ENCODE data around the gene ZCCHC14. TPM values are rescaled to one million over a fixed set of nuclear protein-coding genes. Genes with fewer than 3 reads are reported as not detected.
A peak's percentile ranks its signal among the peaks of the same experiment; 100 is the strongest.

The ZCCHC14 gene
- total RNA-seq, 4 donors from 2014 or later: 8.3 to 19.6 (median 14.7) TPM

GRCh38 chr16:87436225-87437172 lies 56.3 kb downstream of the ZCCHC14 start:
- TF ChIP-seq POLR2A (IDR thresholded peaks at IDR 0.05) (no peak), CTCF (IDR thresholded peaks at IDR 0.05) (no peak)
- H3K36me3 ChIP-seq: peaks cover 0 to 23% (median 0%) of the 10 kb centered on the region in 3 donors
- peak overlapping the region in 3 of 4 donors; percentile 66 to 84 (median 78) for H3K27ac ChIP-seq
- peak overlapping the region in 2 of 4 donors; percentile 15 to 40 for H3K4me3 ChIP-seq
- no peaks in the 10 kb centered on the region for H3K27me3 ChIP-seq
- no peak for DNase-seq
- intact Hi-C loops (cut with DNase I): no loop called here
- WGBS, 2 donors: 64 to 73% methylated on average over 18 to 24 of the region's 29 CpGs
- peaks cover 3 to 46% (median 30%) of the 10 kb centered on the region in 3 donors for H3K4me1 ChIP-seq
- no peaks in the 10 kb centered on the region for H3K9me3 ChIP-seq

- Histone ChIP-seq H3K4me1 (peaks cover 3 to 55% (median 31%) of the 10 kb centered on the region in 3 donors), H3K4me3 (peak overlapping the region in 1 of 4 donors; percentile 40), H3K27ac (peak overlapping the region in 3 of 4 donors; percentile 66 to 84 (median 78)), H3K36me3 (peaks cover 0 to 29% (median 0%) of the 10 kb centered on the region in 3 donors), H3K27me3 (no peaks in the 10 kb centered on the region), H3K9me3 (no peaks in the 10 kb centered on the region)
- DNase-seq: no peak
- 61 to 63% methylated on average over 16 to 19 of the region's 23 CpGs for WGBS, 2 donors
- intact Hi-C loops (cut with DNase I): no loop called here
- TF ChIP-seq POLR2A (IDR thresholded peaks at IDR 0.05): no peak
- TF ChIP-seq CTCF (IDR thresholded peaks at IDR 0.05): no peak
These were observed 57.2 kb downstream of the ZCCHC14 start for GRCh38 chr16:87435372-87436224.

GRCh38 chr16:87434146-87434667 lies 58.6 kb downstream of the ZCCHC14 start:
- intact Hi-C loops (cut with DNase I): no loop called here
- 91 to 96% methylated on average over 16 to 18 of the region's 22 CpGs for WGBS, 2 donors

GRCh38 chr16:87432330-87432915 lies 60.4 kb downstream of the ZCCHC14 start:
- no peak overlapping the region for H3K4me3 ChIP-seq
- intact Hi-C loops (cut with DNase I): no loop called here
- WGBS, 2 donors: 92% methylated on average over 5 of the region's 15 CpGs; no CpG with 5 or more reads in 1 of the 2 donors
- peaks cover 0 to 52% (median 0%) of the 10 kb centered on the region in 3 donors for H3K36me3 ChIP-seq
- H3K27me3 ChIP-seq: no peaks in the 10 kb centered on the region
- peaks cover 3 to 66% (median 31%) of the 10 kb centered on the region in 3 donors for H3K4me1 ChIP-seq
- DNase-seq: no peak
- TF ChIP-seq POLR2A (IDR thresholded peaks at IDR 0.05): no peak
- no peak for TF ChIP-seq CTCF (IDR thresholded peaks at IDR 0.05)
- peak overlapping the region; percentile 27 to 59 (median 42) for H3K27ac ChIP-seq
- H3K9me3 ChIP-seq: no peaks in the 10 kb centered on the region

More at GRCh38 chr16:87434146-87434667, 58.6 kb downstream of the ZCCHC14 start:
- Histone ChIP-seq H3K4me3 (no peak overlapping the region), H3K27ac (no peak overlapping the region), H3K9me3 (no peaks in the 10 kb centered on the region), H3K36me3 (peaks cover 0 to 43% (median 0%) of the 10 kb centered on the region in 3 donors), H3K4me1 (peaks cover 3 to 60% (median 31%) of the 10 kb centered on the region in 3 donors), H3K27me3 (no peaks in the 10 kb centered on the region)
- TF ChIP-seq CTCF (IDR thresholded peaks at IDR 0.05) (no peak), POLR2A (IDR thresholded peaks at IDR 0.05) (no peak)
- DNase-seq: no peak

All from esophagus squamous epithelium (tissue), 5 donors.